Rectal smooth muscle tissue (tissue), 1 donor: Measurements from ENCODE around the gene TSPYL4.
A peak's percentile ranks its signal among the peaks of the same experiment; 100 is the strongest.

ENCODE experiments used
- H3K27ac ChIP-seq: one replicate; pipeline ENCODE4 v1.7.0; 2013; ENCODE audit warnings: low read depth, low read length, inconsistent platforms
- H3K27me3 ChIP-seq: one replicate; pipeline ENCODE4 v1.7.0; 2013; ENCODE audit warnings: low read length; ENCODE audit not compliant: control insufficient read depth, insufficient read depth
- H3K36me3 ChIP-seq: one replicate; pipeline ENCODE4 v1.7.0; 2013; ENCODE audit warnings: low read length; ENCODE audit not compliant: control insufficient read depth, insufficient read depth
- H3K4me1 ChIP-seq: one replicate; pipeline ENCODE4 v1.7.0; 2013; ENCODE audit warnings: low read length; ENCODE audit not compliant: control insufficient read depth, insufficient read depth
- H3K4me3 ChIP-seq: one replicate; pipeline ENCODE4 v1.7.0; 2013; ENCODE audit warnings: low read length
- H3K9ac ChIP-seq: one replicate; pipeline ENCODE4 v1.7.0; 2013; ENCODE audit warnings: low read length

TSPYL4 gene

DNA sequence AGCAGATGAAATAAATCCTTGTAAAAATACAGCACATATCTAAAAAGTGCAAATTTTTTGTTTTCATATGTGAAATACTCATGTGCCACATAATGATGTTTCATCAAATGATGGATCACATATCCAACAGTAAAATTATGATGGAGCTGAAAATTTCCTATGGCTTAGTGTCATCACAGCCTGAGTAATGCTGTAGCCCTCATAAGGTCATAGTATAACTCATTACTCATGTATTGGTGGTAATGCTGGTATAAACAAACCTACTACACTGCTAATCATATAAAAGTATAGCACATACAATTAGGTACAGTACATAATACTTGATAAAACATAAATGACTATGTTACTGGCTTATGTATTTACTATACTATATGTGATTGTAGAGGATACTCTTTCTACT is 12.9 kb upstream of the TSPYL4 start:
- Histone ChIP-seq H3K4me3 (no peak overlapping the region), H3K4me1 (no peaks in the 10 kb centered on the region), H3K27ac (no peak overlapping the region), H3K36me3 (no peaks in the 10 kb centered on the region), H3K27me3 (no peaks in the 10 kb centered on the region), H3K9ac (no peak overlapping the region)

GRCh38 chr6:116265041-116265829 is 11.4 kb upstream of the TSPYL4 start:
- Histone ChIP-seq H3K4me3 (no peak overlapping the region), H3K27ac (no peak overlapping the region), H3K4me1 (no peaks in the 10 kb centered on the region), H3K36me3 (no peaks in the 10 kb centered on the region), H3K27me3 (no peaks in the 10 kb centered on the region), H3K9ac (no peak overlapping the region)

- Histone ChIP-seq H3K9ac (no peak overlapping the region), H3K4me1 (no peaks in the 10 kb centered on the region), H3K36me3 (no peaks in the 10 kb centered on the region), H3K27me3 (no peaks in the 10 kb centered on the region), H3K27ac (no peak overlapping the region), H3K4me3 (no peak overlapping the region)
Measured at GRCh38 chr6:116263353-116263752, 9.5 kb upstream of the TSPYL4 start.

DNA sequence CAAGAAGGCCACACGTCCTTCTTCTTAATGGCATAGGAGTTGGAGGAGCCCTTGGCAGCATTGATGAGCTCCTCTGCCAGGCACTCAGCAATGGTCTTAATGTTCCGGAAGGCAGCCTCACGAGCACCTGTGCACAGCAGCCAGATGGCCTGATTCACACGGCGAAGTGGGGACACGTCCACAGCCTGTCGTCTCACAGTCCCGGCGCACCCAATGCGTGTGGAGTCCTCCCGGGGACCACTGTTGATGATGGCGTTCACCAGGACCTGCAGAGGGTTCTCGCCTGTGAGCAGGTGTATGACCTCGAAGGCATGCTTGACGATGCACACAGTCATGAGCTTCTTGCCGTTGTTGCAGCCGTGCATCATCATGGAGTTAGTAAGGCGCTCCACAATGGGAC is 4.6 kb upstream of the TSPYL4 start:
- H3K27me3 ChIP-seq: no peaks in the 10 kb centered on the region
- H3K27ac ChIP-seq: no peak overlapping the region
- no peaks in the 10 kb centered on the region for H3K36me3 ChIP-seq
- H3K9ac ChIP-seq: no peak overlapping the region
- H3K4me3 ChIP-seq: no peak overlapping the region
- H3K4me1 ChIP-seq: peaks cover 9% of the 10 kb centered on the region

GRCh38 chr6:116256694-116257093 is 2.8 kb upstream of the TSPYL4 start:
- H3K4me1 ChIP-seq: peaks cover 21% of the 10 kb centered on the region
- H3K36me3 ChIP-seq: no peaks in the 10 kb centered on the region

GRCh38 chr6:116255246-116255800 is 1.4 kb upstream of the TSPYL4 start:
- Histone ChIP-seq H3K4me1 (peaks cover 26% of the 10 kb centered on the region), H3K27me3 (no peaks in the 10 kb centered on the region), H3K27ac (no peak overlapping the region), H3K4me3 (no peak overlapping the region), H3K9ac (no peak overlapping the region), H3K36me3 (no peaks in the 10 kb centered on the region)

More at GRCh38 chr6:116256694-116257093, 2.8 kb upstream of the TSPYL4 start:
- H3K4me3 ChIP-seq: no peak overlapping the region
- H3K27ac ChIP-seq: no peak overlapping the region
- no peaks in the 10 kb centered on the region for H3K27me3 ChIP-seq
- H3K9ac ChIP-seq: no peak overlapping the region

DNA sequence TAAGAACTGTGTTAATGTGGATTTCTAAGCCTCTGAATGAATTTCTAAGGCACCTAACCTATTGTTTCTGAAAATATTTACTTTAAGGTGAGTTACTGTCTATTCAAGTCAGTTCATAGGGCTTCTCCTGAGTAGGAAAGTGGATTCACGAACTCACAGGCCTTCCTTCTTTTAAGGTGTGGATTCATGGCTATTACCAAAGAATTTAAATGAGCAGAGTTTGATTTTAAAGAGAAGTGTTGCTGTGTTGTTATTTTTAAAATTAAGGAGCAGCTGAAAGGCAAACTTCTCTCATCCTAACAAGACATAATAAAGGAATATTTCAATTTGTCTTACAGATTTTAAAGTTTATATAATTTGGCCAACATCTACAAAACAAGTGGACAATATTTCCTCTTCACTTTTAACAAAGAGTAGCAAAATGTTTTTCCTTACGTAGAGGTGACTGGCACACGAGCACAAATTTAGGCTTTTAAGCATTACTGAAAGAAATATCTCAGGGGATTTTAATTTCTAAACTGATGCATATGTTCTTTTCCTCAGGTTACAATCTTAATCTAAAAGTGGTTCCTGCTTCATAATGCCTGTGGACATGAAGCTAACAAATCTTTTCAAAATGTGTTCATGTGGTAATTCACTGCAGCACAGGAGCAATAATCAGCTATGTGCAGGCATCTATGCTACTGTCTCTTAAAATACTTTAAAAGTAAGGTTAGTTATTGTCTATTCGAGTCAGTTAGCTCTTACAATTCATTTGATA is 602 bp upstream of the TSPYL4 start:
- Histone ChIP-seq H3K27me3 (no peaks in the 10 kb centered on the region), H3K27ac (peak overlapping the region; percentile 87), H3K4me1 (peaks cover 28% of the 10 kb centered on the region), H3K4me3 (peak overlapping the region; percentile 92), H3K9ac (peak overlapping the region; percentile 64), H3K36me3 (no peaks in the 10 kb centered on the region)

DNA sequence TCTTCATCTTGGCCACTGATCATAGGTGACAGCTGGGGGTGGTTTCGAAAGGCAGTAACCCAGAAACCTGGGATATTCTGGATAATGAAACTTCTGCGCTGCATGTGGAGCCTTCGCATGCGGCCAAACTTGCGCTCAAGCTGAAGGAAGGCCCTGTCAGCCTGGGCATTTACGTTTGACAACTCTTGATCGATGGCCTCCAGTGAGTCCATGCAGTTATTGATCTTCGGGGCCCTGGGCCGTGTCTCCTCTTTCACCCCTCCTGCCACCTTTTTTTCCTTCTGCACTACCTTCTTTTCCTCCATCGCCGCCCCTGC is 729 bp downstream of the TSPYL4 start:
- Histone ChIP-seq H3K27me3 (no peaks in the 10 kb centered on the region), H3K36me3 (no peaks in the 10 kb centered on the region), H3K9ac (peak overlapping the region; percentile 84), H3K27ac (peak overlapping the region; percentile 87), H3K4me3 (peak overlapping the region; percentile 92), H3K4me1 (peaks cover 28% of the 10 kb centered on the region)

GRCh38 chr6:116251568-116252384 is 2.1 kb downstream of the TSPYL4 start:
- H3K9ac ChIP-seq: no peak overlapping the region
- H3K4me3 ChIP-seq: peak overlapping the region; percentile 92
- H3K4me1 ChIP-seq: peaks cover 28% of the 10 kb centered on the region
- no peaks in the 10 kb centered on the region for H3K27me3 ChIP-seq
- no peaks in the 10 kb centered on the region for H3K36me3 ChIP-seq
- H3K27ac ChIP-seq: no peak overlapping the region

GRCh38 chr6:116248577-116248976 is 5.3 kb downstream of the TSPYL4 start:
- H3K36me3 ChIP-seq: no peaks in the 10 kb centered on the region
- H3K4me3 ChIP-seq: no peak overlapping the region
- H3K9ac ChIP-seq: no peak overlapping the region
- H3K27ac ChIP-seq: no peak overlapping the region
- H3K27me3 ChIP-seq: no peaks in the 10 kb centered on the region
- peaks cover 19% of the 10 kb centered on the region for H3K4me1 ChIP-seq

DNA sequence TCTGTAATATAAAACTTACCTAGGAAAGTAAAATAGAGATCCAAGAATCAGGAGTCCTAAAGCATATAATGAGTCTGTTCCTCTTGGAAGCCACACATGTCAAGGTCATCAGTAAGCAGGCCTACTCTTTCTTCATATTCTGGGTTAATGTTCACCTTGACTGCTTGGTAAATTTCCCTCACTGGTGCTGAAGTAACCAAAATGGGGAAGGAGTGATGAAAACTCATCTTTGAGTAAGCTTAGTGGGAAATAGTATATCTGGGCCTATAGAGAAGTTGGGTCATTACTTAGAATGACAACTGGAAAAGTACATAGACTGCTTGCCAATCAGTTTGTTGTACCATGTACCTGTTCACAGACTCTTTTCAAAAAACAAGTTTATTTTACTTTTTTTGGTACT is 6.6 kb downstream of the TSPYL4 start:
- Histone ChIP-seq H3K9ac (no peak overlapping the region), H3K27ac (no peak overlapping the region), H3K27me3 (no peaks in the 10 kb centered on the region), H3K36me3 (no peaks in the 10 kb centered on the region), H3K4me1 (peaks cover 13% of the 10 kb centered on the region), H3K4me3 (no peak overlapping the region)

GRCh38 chr6:116246089-116246488 is 7.8 kb downstream of the TSPYL4 start:
- no peaks in the 10 kb centered on the region for H3K27me3 ChIP-seq
- no peak overlapping the region for H3K4me3 ChIP-seq
- H3K9ac ChIP-seq: no peak overlapping the region
- peaks cover 6% of the 10 kb centered on the region for H3K4me1 ChIP-seq
- H3K36me3 ChIP-seq: no peaks in the 10 kb centered on the region
- H3K27ac ChIP-seq: no peak overlapping the region
